OCI-LY7 (cell line): ENCODE measurements around the gene CHN2. TPM values are rescaled to one million over a fixed set of nuclear protein-coding genes. Genes with fewer than 3 reads are reported as not detected.

Source experiments
- BruUV-seq: library from RNA; stranded (reverse); fragments of 400-500 nt; replicated peaks from 2 replicates; lab custom pipeline; 2021; lab: Mats Ljungman, UMichigan
- CTCF ChIA-PET: fragments of 300-600 bp; sonication (Branson Sonifier 250); formaldehyde crosslinking; loops from one replicate; lab custom pipeline; 2022; ENCODE audit warnings: antibody characterized with exemption; ENCODE audit not compliant: unreplicated experiment; lab: Charles Lee
- POLR2A ChIA-PET: fragments of 300-600 bp; sonication (Branson Sonifier 250); formaldehyde crosslinking; loops from one replicate; lab custom pipeline; 2022; ENCODE audit warnings: antibody characterized with exemption; lab: Charles Lee
- DNase-seq: peaks from one replicate; pipeline ENCODE4 v3.0.0-alpha.2; 2015; ENCODE audit warnings: low spot score
- H2AFZ ChIP-seq: fragments of 200-600 bp; sonication (generic), shearing (Covaris generic); 2 replicates; pipeline ENCODE4 v1.6.1; 2014; ENCODE audit warnings: mild to moderate bottlenecking, antibody characterized with exemption, low read length, moderate library complexity
- H3K27ac ChIP-seq: fragments of 200-600 bp; sonication (generic); 2 replicates; pipeline ENCODE4 v1.5.1; 2014; ENCODE audit warnings: mixed run types, low read depth, mild to moderate bottlenecking, moderate library complexity, low read length, inconsistent platforms; ENCODE audit not compliant: poor library complexity, severe bottlenecking
- H3K36me3 ChIP-seq: fragments of 200-600 bp; sonication (generic); 2 replicates; pipeline ENCODE4 v1.6.1; 2014; ENCODE audit warnings: mild to moderate bottlenecking, antibody characterized with exemption, low read length, moderate library complexity, mixed read lengths; ENCODE audit not compliant: insufficient read depth
- H3K4me1 ChIP-seq: fragments of 200-600 bp; sonication (generic); 2 replicates; pipeline ENCODE4 v1.5.1; 2014; ENCODE audit warnings: mild to moderate bottlenecking, low read length; ENCODE audit not compliant: insufficient read depth, poor library complexity, severe bottlenecking
- H3K4me2 ChIP-seq: fragments of 200-600 bp; sonication (generic); 2 replicates; pipeline ENCODE4 v1.6.1; 2014; ENCODE audit warnings: mild to moderate bottlenecking, low read length
- H3K4me3 ChIP-seq: fragments of 200-600 bp; sonication (generic); 2 replicates; pipeline ENCODE4 v1.5.1; 2014; ENCODE audit warnings: mild to moderate bottlenecking, low read depth, low read length; ENCODE audit not compliant: poor library complexity, severe bottlenecking
- H3K79me2 ChIP-seq: fragments of 200-600 bp; sonication (generic); 2 replicates; pipeline ENCODE4 v1.6.1; 2016; ENCODE audit warnings: low read depth, mild to moderate bottlenecking, low read length, moderate library complexity, mixed read lengths; ENCODE audit not compliant: insufficient read depth
- H3K9me2 ChIP-seq: fragments of 200-600 bp; sonication (generic); 2 replicates; pipeline ENCODE4 v1.6.1; 2016; ENCODE audit warnings: mild to moderate bottlenecking, low read length, mixed read lengths; ENCODE audit not compliant: insufficient read depth
- H3K9me3 ChIP-seq: fragments of 200-600 bp; sonication (generic); 2 replicates; pipeline ENCODE4 v1.6.1; 2014; ENCODE audit warnings: mild to moderate bottlenecking, mixed run types, low read length, mixed read lengths
- H4K20me1 ChIP-seq: fragments of 200-600 bp; sonication (generic); 2 replicates; pipeline ENCODE4 v1.6.1; 2014; ENCODE audit warnings: mild to moderate bottlenecking, antibody characterized with exemption, low read length, moderate library complexity, mixed read lengths; ENCODE audit not compliant: insufficient read depth
- CTCF ChIP-seq: fragments of 200-600 bp; sonication (generic); conservative IDR thresholded peaks from 2 replicates; pipeline ENCODE4 v1.5.1; 2014; ENCODE audit warnings: mild to moderate bottlenecking, antibody characterized with exemption, low read length, moderate library complexity, mixed read lengths
- EZH2phosphoT487 ChIP-seq: fragments of 200-600 bp; sonication (generic); IDR thresholded peaks from 2 replicates; pipeline ENCODE4 v1.6.1; 2018; ENCODE audit warnings: low read depth, borderline replicate concordance, mild to moderate bottlenecking, mixed run types, antibody characterized with exemption, low read length, moderate library complexity, mixed read lengths
- intact Hi-C: fragments of 100-400 bp; cut with micrococcal nuclease; formaldehyde crosslinking; loops from one replicate; pipeline ENCODE4 v1.10.0; 2022; ENCODE audit not compliant: unreplicated experiment
- total RNA-seq, 2 experiments: library from RNA; depleted of rRNA in 1 of 2; stranded (reverse); fragments of >200 nt in 1 of 2; shearing (Covaris generic) in 1 of 2; gene quantifications; 2 replicates each; pipeline ENCODE4 v1.2.3, GENCODE V29; 2014 to 2022

The CHN2 gene
- total RNA-seq, 2 experiments from 2014 or later: not detected

- Histone ChIP-seq H3K9me3 (no peaks in the 10 kb centered on the region), H3K9me2 (no peaks in the 10 kb centered on the region), H2AFZ (no peak within 1 kb of the TSS), H3K4me1 (no peaks in the 10 kb centered on the region), H3K36me3 (no peaks in the 10 kb centered on the region), H3K4me3 (no peak within 1 kb of the TSS), H4K20me1 (no peaks in the 10 kb centered on the region), H3K79me2 (no peaks in the 10 kb centered on the region), H3K27ac (no peak within 1 kb of the TSS), H3K4me2 (no peak within 1 kb of the TSS)
- no peak for DNase-seq
- intact Hi-C loops: no loop called here
- BruUV-seq: no TSS peak
- TF ChIP-seq EZH2phosphoT487 (no peak), CTCF (no peak)
- ChIA-PET CTCF (no interaction called here), POLR2A (no interaction called here)
Measured at GRCh38 chr7:29146057-29146706, 48.4 kb upstream of the CHN2 start, which contains the start of gene CPVL. CPVL (minus strand) TSS chr7:29146537; CDS start chr7:29121061, 25,476 bp downstream.

GRCh38 chr7:29146888-29147609 is 47.5 kb upstream of the CHN2 start:
- H3K4me3 ChIP-seq: no peak overlapping the region
- CTCF ChIA-PET: no interaction called here
- TF ChIP-seq EZH2phosphoT487 (no peak), CTCF (no peak)

GRCh38 chr7:29147821-29148220 is 46.8 kb upstream of the CHN2 start:
- Histone ChIP-seq H3K27ac (no peak overlapping the region), H3K9me2 (no peaks in the 10 kb centered on the region), H3K4me2 (no peak overlapping the region), H3K9me3 (no peaks in the 10 kb centered on the region), H3K4me1 (no peaks in the 10 kb centered on the region), H3K36me3 (no peaks in the 10 kb centered on the region), H3K4me3 (no peak overlapping the region), H4K20me1 (no peaks in the 10 kb centered on the region), H3K79me2 (no peaks in the 10 kb centered on the region), H2AFZ (no peak overlapping the region)
- no TSS peak for BruUV-seq
- DNase-seq: no peak
- ChIA-PET POLR2A (no interaction called here), CTCF (no interaction called here)
- TF ChIP-seq EZH2phosphoT487: no peak
- TF ChIP-seq CTCF: no peak
- intact Hi-C loops: no loop called here

More at GRCh38 chr7:29146888-29147609, 47.5 kb upstream of the CHN2 start:
- Histone ChIP-seq H3K4me2 (no peak overlapping the region), H3K9me3 (no peaks in the 10 kb centered on the region), H3K4me1 (no peaks in the 10 kb centered on the region), H4K20me1 (no peaks in the 10 kb centered on the region), H3K79me2 (no peaks in the 10 kb centered on the region), H3K9me2 (no peaks in the 10 kb centered on the region), H3K36me3 (no peaks in the 10 kb centered on the region), H3K27ac (no peak overlapping the region), H2AFZ (no peak overlapping the region)
- no peak for DNase-seq
- intact Hi-C loops: no loop called here
- POLR2A ChIA-PET: interaction anchor here (0.6 kb wide), 1 partner anchor 26 kb away, joined by 3 read pairs; no protein-coding TSS in a partner anchor
- BruUV-seq: no TSS peak
